Natural killer cell (primary cell): ENCODE data around the gene SFSWAP. TPM values are rescaled to one million over a fixed set of nuclear protein-coding genes. Genes with fewer than 3 reads are reported as not detected.

Source experiments
- ATAC-seq, 3 donors: fragments of 150-1000 bp in 2 of 3; fragments of 200-7000 bp in 1 of 3; cut with Tn5 transposase; 1 replicate in 1 of 3; 2 replicates in 2 of 3; pipeline ENCODE4 v1.10.0; 2021; ENCODE audit warnings: mild to moderate bottlenecking in 2 of 3, moderate library complexity in 2 of 3
- DNase-seq, 2 donors: peaks; one replicate each; pipeline versions ENCODE4 v3.0.0 to v3.0.0-alpha.2; 2013 to 2021; ENCODE audit warnings: mixed read lengths in 1 of 2
- H3K27ac ChIP-seq: one replicate; pipeline ENCODE4 v1.5.1; 2013; ENCODE audit warnings: mild to moderate bottlenecking, low read length
- H3K27me3 ChIP-seq: one replicate; pipeline ENCODE4 v1.6.1; 2013; ENCODE audit warnings: low read length; ENCODE audit not compliant: control insufficient read depth, insufficient read depth
- H3K36me3 ChIP-seq: one replicate; pipeline ENCODE4 v1.6.1; 2013; ENCODE audit warnings: low read length; ENCODE audit not compliant: control insufficient read depth, insufficient read depth
- H3K4me1 ChIP-seq: one replicate; pipeline ENCODE4 v1.6.1; 2013; ENCODE audit warnings: low read length; ENCODE audit not compliant: control insufficient read depth, insufficient read depth
- H3K4me3 ChIP-seq: one replicate; pipeline ENCODE4 v1.5.1; 2013; ENCODE audit warnings: low read length
- H3K9me3 ChIP-seq: one replicate; pipeline ENCODE4 v1.6.1; 2013; ENCODE audit warnings: low read length; ENCODE audit not compliant: control insufficient read depth, insufficient read depth
- H3K27ac Mint-ChIP-seq, 2 donors: one replicate each; pipeline ENCODE4 v1.8.0; 2022; ENCODE audit warnings: mild to moderate bottlenecking in 2 of 2, mixed read lengths in 2 of 2, moderate library complexity in 1 of 2
- H3K27me3 Mint-ChIP-seq, 2 donors: one replicate each; pipeline ENCODE4 v1.8.0; 2022; ENCODE audit warnings: low read depth in 2 of 2, mixed read lengths in 2 of 2
- H3K36me3 Mint-ChIP-seq: one replicate; pipeline ENCODE4 v1.8.0; 2022; ENCODE audit warnings: mixed read lengths
- H3K4me1 Mint-ChIP-seq, 2 donors: one replicate each; pipeline ENCODE4 v1.8.0; 2022; ENCODE audit warnings: mixed read lengths in 2 of 2
- H3K4me3 Mint-ChIP-seq: one replicate; pipeline ENCODE4 v1.8.0; 2022; ENCODE audit warnings: mild to moderate bottlenecking, moderate library complexity, mixed read lengths
- H3K9me3 Mint-ChIP-seq, 2 donors: one replicate each; pipeline ENCODE4 v1.8.0; 2022; ENCODE audit warnings: mixed read lengths in 2 of 2
- WGBS: methylation state at CpG from one replicate; pipeline ENCODE4 v1.1.7; 2013; ENCODE audit warnings: missing lambda C conversion rate; ENCODE audit not compliant: insufficient coverage; 5-methylcytosine and 5-hydroxymethylcytosine counted together
- intact Hi-C: fragments of 100-400 bp; cut with micrococcal nuclease; formaldehyde crosslinking; loops from one replicate; pipeline ENCODE4 v1.14.2; 2022
- total RNA-seq, 4 donors: library from RNA; stranded (reverse); fragments of 120-200 nt in 1 of 4; gene quantifications; one replicate each; pipeline versions ENCODE4 v1.2.3 to v1.2.4, GENCODE V29; 2013 to 2022
- TF ChIP-seq, protein P1 (sequence below): fragments of 200-600 bp; IDR thresholded peaks from one replicate; pipeline ENCODE4 v1.8.0; 2022; ENCODE audit warnings: antibody characterized with exemption

Gene SFSWAP
- total RNA-seq, 3 donors from 2014 or later (not counting 1 experiment from before 2014, with no cell fraction given) = 99.1 to 109 (median 102) TPM

DNA sequence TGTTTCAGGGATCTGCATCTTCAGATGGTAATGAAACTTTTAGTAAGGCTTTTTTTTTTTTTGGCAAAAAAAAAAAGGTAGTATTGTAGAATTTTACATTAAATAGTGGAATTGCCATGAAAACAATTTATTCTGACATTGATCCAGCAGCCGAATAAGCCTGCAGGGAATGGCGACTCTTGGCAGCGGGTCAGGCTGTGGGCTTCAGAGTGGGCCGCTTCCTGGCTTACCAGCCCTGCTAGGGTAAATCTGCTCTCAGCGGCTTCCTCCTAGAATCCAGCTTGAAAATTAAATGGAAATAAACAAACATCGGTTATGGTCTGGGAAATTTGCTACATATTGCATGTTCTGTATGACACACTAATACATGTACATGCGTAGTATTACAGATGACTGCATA lies 34.8 kb downstream of the SFSWAP start:
- Histone ChIP-seq H3K27me3 (no peaks in the 10 kb centered on the region), H3K36me3 (peaks cover 51% of the 10 kb centered on the region), H3K9me3 (no peaks in the 10 kb centered on the region), H3K4me1 (no peaks in the 10 kb centered on the region), H3K4me3 (no peak overlapping the region), H3K27ac (no peak overlapping the region)
- intact Hi-C loops = no loop called here
- H3K36me3 Mint-ChIP-seq = peaks cover 23% of the 10 kb centered on the region
- DNase-seq = no peak
- TF ChIP-seq, protein P1, sequence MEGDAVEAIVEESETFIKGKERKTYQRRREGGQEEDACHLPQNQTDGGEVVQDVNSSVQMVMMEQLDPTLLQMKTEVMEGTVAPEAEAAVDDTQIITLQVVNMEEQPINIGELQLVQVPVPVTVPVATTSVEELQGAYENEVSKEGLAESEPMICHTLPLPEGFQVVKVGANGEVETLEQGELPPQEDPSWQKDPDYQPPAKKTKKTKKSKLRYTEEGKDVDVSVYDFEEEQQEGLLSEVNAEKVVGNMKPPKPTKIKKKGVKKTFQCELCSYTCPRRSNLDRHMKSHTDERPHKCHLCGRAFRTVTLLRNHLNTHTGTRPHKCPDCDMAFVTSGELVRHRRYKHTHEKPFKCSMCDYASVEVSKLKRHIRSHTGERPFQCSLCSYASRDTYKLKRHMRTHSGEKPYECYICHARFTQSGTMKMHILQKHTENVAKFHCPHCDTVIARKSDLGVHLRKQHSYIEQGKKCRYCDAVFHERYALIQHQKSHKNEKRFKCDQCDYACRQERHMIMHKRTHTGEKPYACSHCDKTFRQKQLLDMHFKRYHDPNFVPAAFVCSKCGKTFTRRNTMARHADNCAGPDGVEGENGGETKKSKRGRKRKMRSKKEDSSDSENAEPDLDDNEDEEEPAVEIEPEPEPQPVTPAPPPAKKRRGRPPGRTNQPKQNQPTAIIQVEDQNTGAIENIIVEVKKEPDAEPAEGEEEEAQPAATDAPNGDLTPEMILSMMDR = no peak
- H3K27me3 Mint-ChIP-seq = no peaks in the 10 kb centered on the region
- 92% methylated on average over 6 of the region's 7 CpGs for WGBS
- H3K9me3 Mint-ChIP-seq = no peaks in the 10 kb centered on the region
- H3K4me1 Mint-ChIP-seq = peaks cover 19 to 22% of the 10 kb centered on the region in 2 donors
- no peak for ATAC-seq
- H3K27ac Mint-ChIP-seq = no peak overlapping the region
- H3K4me3 Mint-ChIP-seq = no peak overlapping the region

DNA sequence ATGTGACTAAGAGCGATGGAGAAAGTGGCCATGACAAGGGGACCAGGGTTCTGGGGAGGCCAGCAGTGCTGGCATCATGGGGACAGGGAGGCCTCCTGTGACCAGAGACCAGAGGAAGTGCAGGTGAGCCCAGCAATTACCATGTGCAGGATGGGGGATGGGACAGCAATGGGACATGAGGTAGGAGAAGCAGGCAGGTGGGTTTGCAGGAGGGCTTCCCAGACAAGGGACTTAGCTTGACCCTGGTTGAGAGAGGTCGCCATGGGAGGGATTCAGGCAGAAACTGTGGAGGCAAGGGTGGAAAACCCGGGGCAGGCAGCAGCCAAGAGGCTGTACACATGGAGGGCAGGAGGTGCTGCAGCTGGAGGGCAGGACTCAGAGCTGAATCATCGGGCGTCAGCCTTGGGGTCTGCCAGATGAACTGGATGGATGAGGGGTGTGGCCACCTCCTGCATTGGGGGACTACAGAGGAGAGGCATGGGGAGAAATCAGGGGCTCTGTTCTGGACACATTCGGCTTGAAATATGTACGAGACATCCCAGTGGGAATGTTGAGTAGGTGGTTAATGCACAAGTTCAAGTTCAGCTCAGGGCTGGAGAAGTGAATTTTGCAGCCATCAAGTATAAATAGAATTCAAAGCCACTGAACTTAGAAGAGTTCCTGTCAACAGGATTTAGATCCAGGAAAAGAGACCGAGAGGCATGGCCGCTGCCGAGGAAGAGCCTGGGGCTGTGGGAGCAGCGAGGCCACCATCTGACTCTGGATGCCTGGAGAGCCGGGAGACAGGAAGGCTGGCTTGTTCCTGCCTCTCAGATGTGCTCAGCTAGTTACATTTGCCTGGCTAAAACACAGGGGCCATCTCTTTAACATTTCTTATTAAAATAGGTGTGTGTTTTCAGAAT lies 36.6 kb downstream of the SFSWAP start:
- Mint-ChIP-seq H3K27me3 (no peaks in the 10 kb centered on the region), H3K36me3 (peaks cover 21% of the 10 kb centered on the region), H3K9me3 (no peaks in the 10 kb centered on the region), H3K4me3 (no peak overlapping the region), H3K4me1 (peaks cover 16 to 19% of the 10 kb centered on the region in 2 donors), H3K27ac (peak overlapping the region in 1 of 2 donors; percentile 54)
- no peak overlapping the region for H3K4me3 ChIP-seq
- intact Hi-C loops = no loop called here
- no peak overlapping the region for H3K27ac ChIP-seq
- DNase-seq = no peak
- H3K36me3 ChIP-seq = peaks cover 49% of the 10 kb centered on the region
- no peaks in the 10 kb centered on the region for H3K27me3 ChIP-seq
- ATAC-seq = no peak
- WGBS = 96% methylated on average over 12 of the region's 12 CpGs
- no peaks in the 10 kb centered on the region for H3K4me1 ChIP-seq
- H3K9me3 ChIP-seq = no peaks in the 10 kb centered on the region
- TF ChIP-seq, protein P1 = no peak

DNA sequence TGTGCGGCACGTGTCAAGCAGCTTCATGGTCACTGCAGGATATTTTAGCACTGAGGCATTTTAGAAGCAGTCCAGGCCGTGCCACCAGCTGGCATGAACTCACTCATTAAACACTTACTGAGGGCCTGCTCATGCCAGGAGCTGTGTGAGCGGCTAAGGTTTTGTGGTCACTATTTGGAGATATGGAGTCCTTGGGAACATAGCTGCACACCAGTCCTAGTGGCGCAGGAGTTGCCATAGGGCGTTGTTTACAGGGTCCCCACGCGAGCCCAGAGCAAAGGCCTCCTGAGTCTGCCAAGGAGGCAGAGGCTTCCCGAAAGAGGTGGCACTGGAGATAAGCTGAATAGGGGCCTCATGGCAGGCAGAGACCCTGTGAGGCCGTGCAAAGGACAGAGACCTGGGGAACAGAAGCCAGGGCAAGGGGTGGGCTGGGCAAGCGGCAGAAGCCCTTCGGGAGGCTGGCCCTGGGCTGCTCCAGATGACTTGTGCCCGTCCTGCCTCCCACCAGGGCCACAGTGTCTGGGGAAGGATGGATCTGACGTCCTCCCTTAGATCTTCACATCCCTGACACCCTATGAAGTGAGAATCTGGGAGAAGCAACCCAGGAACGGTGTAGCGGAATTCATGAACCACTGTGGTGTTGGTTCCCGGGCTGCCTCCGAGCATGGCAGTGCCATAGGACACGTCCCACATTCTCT lies 38.9 kb downstream of the SFSWAP start:
- no peak overlapping the region for H3K4me3 ChIP-seq
- no peaks in the 10 kb centered on the region for H3K4me1 ChIP-seq
- H3K9me3 ChIP-seq = no peaks in the 10 kb centered on the region
- Mint-ChIP-seq H3K27ac (no peak overlapping the region), H3K27me3 (no peaks in the 10 kb centered on the region), H3K4me3 (no peak overlapping the region), H3K36me3 (peaks cover 11% of the 10 kb centered on the region), H3K4me1 (peaks cover 15 to 16% of the 10 kb centered on the region in 2 donors), H3K9me3 (no peaks in the 10 kb centered on the region)
- intact Hi-C loops = no loop called here
- no peak overlapping the region for H3K27ac ChIP-seq
- no peak for DNase-seq
- ATAC-seq = no peak
- peaks cover 52% of the 10 kb centered on the region for H3K36me3 ChIP-seq
- TF ChIP-seq, protein P1 = no peak
- no peaks in the 10 kb centered on the region for H3K27me3 ChIP-seq
- WGBS = 97% methylated on average over 19 of the region's 19 CpGs
